Measurements from ENCODE around the gene TLL2. TPM values are rescaled to one million over a fixed set of nuclear protein-coding genes. Genes with fewer than 3 reads are reported as not detected.

Gene TLL2
- polyA plus RNA-seq, 4 donors = 0.46 to 1.6 (median 0.54) TPM; not detected in 1

DNA sequence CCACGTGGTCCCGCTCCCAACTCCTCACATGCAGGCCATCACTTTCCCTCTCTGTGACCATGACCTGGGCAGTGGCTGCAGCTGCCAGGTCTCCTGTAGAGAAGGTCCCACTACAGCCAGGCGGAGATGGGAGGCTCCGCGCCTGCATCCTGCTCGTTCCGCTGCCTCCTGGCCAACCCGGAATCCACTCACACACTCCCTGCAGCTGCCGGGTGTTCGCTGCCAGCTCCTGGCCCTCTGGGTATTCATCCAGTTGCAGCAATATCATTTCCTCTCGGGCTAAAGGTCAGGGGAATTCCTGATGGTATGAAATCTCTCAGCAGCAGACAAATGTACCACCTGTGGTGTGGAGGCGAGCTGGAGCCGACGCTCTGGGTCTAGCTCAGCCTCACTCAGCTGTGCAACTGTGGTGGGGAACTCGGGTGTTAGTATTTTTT, 65.7 kb downstream of the TLL2 start:
- DNase-seq (peak in 1 of 2 donors; percentile 48), FAIRE-seq (no peak)
- Histone ChIP-seq H3K27me3 (ENCODE audit: control insufficient read depth in 3 of 3, insufficient read depth in 3 of 3, low read length in 3 of 3) (peaks cover 0 to 4% (median 2%) of the 10 kb centered on the region in 3 donors), H3K4me1 (ENCODE audit: control insufficient read depth in 3 of 3, insufficient read depth in 2 of 3, low read depth in 1 of 3, low read length in 2 of 3) (no peaks in the 10 kb centered on the region), H3K4me3 (ENCODE audit: low read depth in 1 of 3, low read length in 3 of 3) (no peak overlapping the region), H3K9me3 (ENCODE audit: control insufficient read depth in 2 of 2, insufficient read depth in 1 of 2, low read depth in 1 of 2, low read length in 1 of 2) (no peaks in the 10 kb centered on the region), H3K36me3 (ENCODE audit: control insufficient read depth in 3 of 3, insufficient read depth in 2 of 3, low read depth in 1 of 3, low read length in 3 of 3) (no peaks in the 10 kb centered on the region), H3K27ac (ENCODE audit: low read depth in 1 of 3, low read length in 2 of 3) (no peak overlapping the region)
- WGBS, 3 donors = 16 to 50% (median 28%) methylated on average over 15 of the region's 15 CpGs

DNA sequence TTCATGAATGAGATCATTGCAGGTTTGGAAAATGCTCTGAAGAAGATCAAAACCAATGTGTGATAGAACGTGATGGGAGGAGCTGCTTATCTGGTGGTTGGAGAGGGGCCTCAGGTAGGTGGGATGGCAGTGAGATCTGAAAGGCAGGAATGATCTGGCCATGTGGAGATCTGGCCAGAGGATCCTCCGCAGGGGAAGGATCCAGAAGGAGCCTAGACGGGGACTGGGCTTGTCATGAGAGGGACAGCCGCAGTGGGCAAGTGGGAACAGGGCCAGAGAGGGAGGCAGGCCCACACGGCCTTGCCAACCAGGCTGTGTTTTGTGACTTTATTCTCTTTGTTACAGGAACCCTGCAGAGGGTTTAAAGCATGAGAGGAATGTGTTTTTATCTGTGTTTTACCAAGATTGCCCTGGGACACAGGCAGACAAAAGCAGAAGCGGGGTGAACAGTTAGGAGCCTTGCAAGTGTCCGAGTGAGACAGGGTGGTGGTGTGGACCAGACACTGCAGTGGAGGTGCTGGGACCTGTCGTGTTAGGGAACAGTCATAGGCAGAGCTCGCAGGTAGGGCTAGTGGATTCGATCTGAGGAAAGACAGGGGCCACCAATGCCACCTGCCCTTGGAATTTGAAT, 66.6 kb downstream of the TLL2 start:
- Histone ChIP-seq H3K27me3 (ENCODE audit: control insufficient read depth in 3 of 3, insufficient read depth in 3 of 3, low read length in 3 of 3) (peaks cover 0 to 4% (median 2%) of the 10 kb centered on the region in 3 donors), H3K36me3 (ENCODE audit: control insufficient read depth in 3 of 3, insufficient read depth in 2 of 3, low read depth in 1 of 3, low read length in 3 of 3) (no peaks in the 10 kb centered on the region), H3K9me3 (ENCODE audit: control insufficient read depth in 2 of 2, insufficient read depth in 1 of 2, low read depth in 1 of 2, low read length in 1 of 2) (no peaks in the 10 kb centered on the region), H3K27ac (ENCODE audit: low read depth in 1 of 3, low read length in 2 of 3) (no peak overlapping the region), H3K4me3 (ENCODE audit: low read depth in 1 of 3, low read length in 3 of 3) (no peak overlapping the region), H3K4me1 (ENCODE audit: control insufficient read depth in 3 of 3, insufficient read depth in 2 of 3, low read depth in 1 of 3, low read length in 2 of 3) (no peaks in the 10 kb centered on the region)
- DNase-seq (no peak), FAIRE-seq (no peak)
- 78 to 83% (median 80%) methylated on average over 10 of the region's 10 CpGs for WGBS, 3 donors

GRCh38 chr10:96441987-96442643, 71.6 kb downstream of the TLL2 start:
- Histone ChIP-seq H3K36me3 (ENCODE audit: control insufficient read depth in 3 of 3, insufficient read depth in 2 of 3, low read depth in 1 of 3, low read length in 3 of 3) (no peaks in the 10 kb centered on the region), H3K4me3 (ENCODE audit: low read depth in 1 of 3, low read length in 3 of 3) (no peak overlapping the region), H3K27ac (ENCODE audit: low read depth in 1 of 3, low read length in 2 of 3) (no peak overlapping the region), H3K9me3 (ENCODE audit: control insufficient read depth in 2 of 2, insufficient read depth in 1 of 2, low read depth in 1 of 2, low read length in 1 of 2) (no peaks in the 10 kb centered on the region), H3K4me1 (ENCODE audit: control insufficient read depth in 3 of 3, insufficient read depth in 2 of 3, low read depth in 1 of 3, low read length in 2 of 3) (no peaks in the 10 kb centered on the region), H3K27me3 (ENCODE audit: control insufficient read depth in 3 of 3, insufficient read depth in 3 of 3, low read length in 3 of 3) (peaks cover 0 to 2% (median 0%) of the 10 kb centered on the region in 3 donors)
- no peak for DNase-seq
- 71 to 86% (median 82%) methylated on average over 13 of the region's 13 CpGs for WGBS, 3 donors
- FAIRE-seq = no peak

DNA sequence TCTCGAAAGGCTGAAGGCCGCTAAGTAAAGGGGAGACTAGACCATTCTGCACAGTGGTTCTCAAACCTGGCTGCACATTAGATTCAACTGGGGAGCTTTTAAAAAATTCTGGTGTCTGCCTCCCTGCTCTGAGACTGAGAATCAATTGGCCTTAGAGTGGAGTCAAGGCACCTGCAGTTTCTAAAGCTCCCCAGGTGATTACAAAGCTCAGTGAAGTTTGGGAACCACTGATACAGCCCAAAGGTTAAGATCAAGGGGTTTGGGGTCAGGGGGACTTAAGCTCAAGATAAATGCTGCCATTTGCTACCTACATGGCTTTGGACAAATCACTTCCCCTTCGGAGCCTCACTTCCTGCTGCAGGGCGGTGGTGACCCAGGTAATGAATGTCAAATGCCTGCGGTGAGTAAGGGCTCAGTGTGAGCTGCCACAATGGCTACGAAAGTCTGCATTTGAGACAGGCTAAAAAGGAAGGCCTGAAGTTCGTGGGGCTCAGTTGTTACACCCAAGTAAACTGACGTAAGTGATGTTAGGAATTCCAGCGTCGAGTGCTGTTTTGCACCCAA, 72.3 kb downstream of the TLL2 start:
- WGBS, 3 donors = 69 to 83% (median 76%) methylated on average over 10 of the region's 10 CpGs
- Histone ChIP-seq H3K27me3 (ENCODE audit: control insufficient read depth in 3 of 3, insufficient read depth in 3 of 3, low read length in 3 of 3) (peaks cover 0 to 2% (median 0%) of the 10 kb centered on the region in 3 donors), H3K36me3 (ENCODE audit: control insufficient read depth in 3 of 3, insufficient read depth in 2 of 3, low read depth in 1 of 3, low read length in 3 of 3) (no peaks in the 10 kb centered on the region), H3K9me3 (ENCODE audit: control insufficient read depth in 2 of 2, insufficient read depth in 1 of 2, low read depth in 1 of 2, low read length in 1 of 2) (no peaks in the 10 kb centered on the region), H3K4me3 (ENCODE audit: low read depth in 1 of 3, low read length in 3 of 3) (no peak overlapping the region), H3K4me1 (ENCODE audit: control insufficient read depth in 3 of 3, insufficient read depth in 2 of 3, low read depth in 1 of 3, low read length in 2 of 3) (no peaks in the 10 kb centered on the region), H3K27ac (ENCODE audit: low read depth in 1 of 3, low read length in 2 of 3) (peak overlapping the region in 1 of 3 donors; percentile 39)
- no peak for FAIRE-seq
- no peak for DNase-seq

DNA sequence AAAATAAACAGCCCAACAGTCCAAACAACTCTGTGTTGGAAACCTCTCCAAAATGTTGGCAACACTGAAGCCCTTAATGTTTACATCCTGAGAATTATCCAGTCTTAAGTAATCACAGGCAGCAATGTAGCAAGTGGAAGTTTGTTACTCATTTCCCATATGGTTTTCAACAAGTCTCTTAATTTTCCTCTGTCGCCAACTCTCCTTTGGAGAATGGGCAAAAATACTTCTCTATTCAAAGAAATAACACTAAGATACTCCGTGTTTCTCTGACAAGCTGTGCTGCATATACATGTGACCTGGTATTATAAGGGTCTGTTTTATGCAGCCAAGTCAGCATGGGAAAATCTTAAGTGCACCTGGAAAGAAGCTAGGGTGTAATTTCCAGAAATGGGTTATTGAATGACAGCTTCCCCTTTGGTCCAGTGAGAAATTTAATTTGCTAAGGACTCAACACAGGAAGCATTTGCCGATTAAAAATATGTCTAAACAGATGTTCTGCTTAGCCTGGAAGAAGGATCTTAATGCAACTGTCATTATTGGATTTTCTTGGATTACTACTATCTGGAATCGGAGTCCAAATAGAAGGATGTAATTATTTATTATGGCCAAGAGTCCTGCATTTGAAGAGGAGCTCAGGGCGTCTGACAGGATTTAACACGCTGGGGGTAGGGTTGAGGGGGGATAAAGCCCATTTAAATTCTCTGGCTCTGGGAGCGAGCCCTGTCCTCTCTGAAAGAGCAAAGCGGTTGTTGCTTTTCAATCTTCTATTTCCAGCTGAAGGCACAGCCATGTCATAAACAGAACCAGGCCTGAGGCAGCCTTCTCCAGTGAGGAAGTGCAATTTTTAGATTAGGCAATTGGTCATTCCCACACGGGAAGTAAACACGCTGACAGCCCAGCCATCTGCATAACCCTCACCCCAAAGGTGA, 73.1 kb downstream of the TLL2 start:
- DNase-seq = no peak
- Histone ChIP-seq H3K36me3 (ENCODE audit: control insufficient read depth in 3 of 3, insufficient read depth in 2 of 3, low read depth in 1 of 3, low read length in 3 of 3) (no peaks in the 10 kb centered on the region), H3K4me1 (ENCODE audit: control insufficient read depth in 3 of 3, insufficient read depth in 2 of 3, low read depth in 1 of 3, low read length in 2 of 3) (no peaks in the 10 kb centered on the region), H3K4me3 (ENCODE audit: low read depth in 1 of 3, low read length in 3 of 3) (no peak overlapping the region), H3K27ac (ENCODE audit: low read depth in 1 of 3, low read length in 2 of 3) (peak overlapping the region in 1 of 3 donors; percentile 39), H3K27me3 (ENCODE audit: control insufficient read depth in 3 of 3, insufficient read depth in 3 of 3, low read length in 3 of 3) (peaks cover 0 to under 1% (median 0%) of the 10 kb centered on the region in 3 donors), H3K9me3 (ENCODE audit: control insufficient read depth in 2 of 2, insufficient read depth in 1 of 2, low read depth in 1 of 2, low read length in 1 of 2) (no peaks in the 10 kb centered on the region)
- FAIRE-seq = no peak
- WGBS, 3 donors = 48 to 76% (median 71%) methylated on average over 10 of the region's 10 CpGs

DNA sequence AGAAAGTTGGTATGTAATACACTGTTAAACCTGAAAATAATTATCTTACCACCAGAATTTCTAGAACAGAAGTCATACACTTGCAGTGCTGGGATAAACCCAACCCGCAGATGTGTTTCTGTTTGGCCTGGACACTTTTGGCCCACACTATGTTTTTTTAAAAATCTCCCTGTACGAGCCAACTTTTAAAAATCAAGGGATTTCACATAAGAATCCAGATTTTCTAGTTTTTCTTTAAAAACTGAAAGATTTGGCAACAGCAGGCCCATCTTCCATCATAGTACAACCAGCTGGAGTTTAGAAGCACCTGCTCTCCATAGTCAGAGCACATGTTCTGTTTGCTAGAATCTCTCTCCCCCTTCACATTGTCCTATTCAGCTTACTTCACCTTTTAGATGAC, 74.0 kb downstream of the TLL2 start:
- H3K9me3 ChIP-seq (ENCODE audit: control insufficient read depth in 2 of 2, insufficient read depth in 1 of 2, low read depth in 1 of 2, low read length in 1 of 2) = no peaks in the 10 kb centered on the region
- H3K4me3 ChIP-seq (ENCODE audit: low read depth in 1 of 3, low read length in 3 of 3) = no peak overlapping the region
- 66 to 96% (median 82%) methylated on average over 2 of the region's 2 CpGs for WGBS, 3 donors
- no peak for DNase-seq
- no peaks in the 10 kb centered on the region for H3K36me3 ChIP-seq (ENCODE audit: control insufficient read depth in 3 of 3, insufficient read depth in 2 of 3, low read depth in 1 of 3, low read length in 3 of 3)
- H3K4me1 ChIP-seq (ENCODE audit: control insufficient read depth in 3 of 3, insufficient read depth in 2 of 3, low read depth in 1 of 3, low read length in 2 of 3) = no peaks in the 10 kb centered on the region
- H3K27ac ChIP-seq (ENCODE audit: low read depth in 1 of 3, low read length in 2 of 3) = no peak overlapping the region
- no peak for FAIRE-seq
- no peaks in the 10 kb centered on the region for H3K27me3 ChIP-seq (ENCODE audit: control insufficient read depth in 3 of 3, insufficient read depth in 3 of 3, low read length in 3 of 3)

GRCh38 chr10:96436035-96436434, 77.7 kb downstream of the TLL2 start:
- no peak overlapping the region for H3K4me3 ChIP-seq (ENCODE audit: low read depth in 1 of 3, low read length in 3 of 3)
- no peak overlapping the region for H3K27ac ChIP-seq (ENCODE audit: low read depth in 1 of 3, low read length in 2 of 3)
- peaks cover 0 to 4% (median 2%) of the 10 kb centered on the region in 3 donors for H3K27me3 ChIP-seq (ENCODE audit: control insufficient read depth in 3 of 3, insufficient read depth in 3 of 3, low read length in 3 of 3)
- no peak for DNase-seq
- no peaks in the 10 kb centered on the region for H3K36me3 ChIP-seq (ENCODE audit: control insufficient read depth in 3 of 3, insufficient read depth in 2 of 3, low read depth in 1 of 3, low read length in 3 of 3)
- H3K4me1 ChIP-seq (ENCODE audit: control insufficient read depth in 3 of 3, insufficient read depth in 2 of 3, low read depth in 1 of 3, low read length in 2 of 3) = no peaks in the 10 kb centered on the region
- no peaks in the 10 kb centered on the region for H3K9me3 ChIP-seq (ENCODE audit: control insufficient read depth in 2 of 2, insufficient read depth in 1 of 2, low read depth in 1 of 2, low read length in 1 of 2)
- no peak for FAIRE-seq
